GM19328 (cell line): ENCODE data around the gene GTF2F1.
"Not testable (repeated sequence)": the region's sequence is repeated elsewhere in the genome, so short reads cannot be mapped to it uniquely, and the experiment has no call there.

Experiments used
- ATAC-seq: cut with Tn5 transposase; IDR thresholded peaks from one replicate; pipeline ENCODE4 v1.9.1; 2021; ENCODE audit warnings: mild to moderate bottlenecking, moderate library complexity; ENCODE audit not compliant: unreplicated experiment

Gene GTF2F1

GRCh38 chr19:6417713-6418561, 25.0 kb upstream of the GTF2F1 start:
- ATAC-seq = no peak

GRCh38 chr19:6416658-6417405, 23.9 kb upstream of the GTF2F1 start:
- no peak for ATAC-seq

- no peak for ATAC-seq
Observed at GRCh38 chr19:6415591-6416190, 22.7 kb upstream of the GTF2F1 start.

GRCh38 chr19:6414793-6415590, 22.0 kb upstream of the GTF2F1 start:
- ATAC-seq = no peak

- ATAC-seq = no peak
Observed at GRCh38 chr19:6413721-6414643, 21.0 kb upstream of the GTF2F1 start.

- ATAC-seq = no peak
Observed at GRCh38 chr19:6413291-6413690, 20.3 kb upstream of the GTF2F1 start.

- ATAC-seq = no peak
Observed at GRCh38 chr19:6412447-6413091, 19.6 kb upstream of the GTF2F1 start.

- ATAC-seq = no peak
Observed at GRCh38 chr19:6412061-6412446, 19.1 kb upstream of the GTF2F1 start.

GRCh38 chr19:6409346-6409745, 16.4 kb upstream of the GTF2F1 start:
- ATAC-seq = no peak

GRCh38 chr19:6406401-6406800, 13.4 kb upstream of the GTF2F1 start:
- ATAC-seq = no peak

GRCh38 chr19:6402837-6403608, 10.1 kb upstream of the GTF2F1 start:
- ATAC-seq = no peak

- no peak for ATAC-seq
Observed at GRCh38 chr19:6402058-6402457, 9.1 kb upstream of the GTF2F1 start.

GRCh38 chr19:6400062-6400944, 7.3 kb upstream of the GTF2F1 start:
- ATAC-seq = not testable (repeated sequence)

- no peak for ATAC-seq
Observed at GRCh38 chr19:6396305-6396704, 3.3 kb upstream of the GTF2F1 start.

- ATAC-seq = no peak
Observed at GRCh38 chr19:6394831-6395230, 1.9 kb upstream of the GTF2F1 start.

GRCh38 chr19:6393983-6394412, 1.0 kb upstream of the GTF2F1 start:
- no peak for ATAC-seq

GRCh38 chr19:6392221-6393073, 517 bp downstream of the GTF2F1 start:
- ATAC-seq = no peak
